HEK293 (cell line): ENCODE data around the gene TMEM263.

Experiments
- CTCF ChIA-PET: fragments of 350-600 bp; formaldehyde crosslinking; extraction: SDS; loops from one replicate; lab custom pipeline; 2021; ENCODE audit warnings: antibody characterized with exemption; lab: Yijun Ruan, JAX
- POLR2A ChIA-PET: fragments of 300-600 bp; formaldehyde crosslinking; extraction: SDS; loops from one replicate; lab custom pipeline; 2020; ENCODE audit warnings: antibody characterized with exemption, inconsistent platforms; lab: Yijun Ruan, JAX
- H3K27ac ChIP-seq: fragments of 200-500 bp; sonication (Bioruptor generic); 2 replicates; pipeline ENCODE4 v1.5.1; 2014; ENCODE audit warnings: low read depth, low read length, control low read depth, inconsistent platforms; ENCODE audit errors: extremely low read depth
- H3K36me3 ChIP-seq, 2 experiments: fragments of 200-500 bp in 1 of 2; sonication (Bioruptor generic) in 1 of 2; 1 replicate in 1 of 2; 2 replicates in 1 of 2; pipeline ENCODE4 v1.5.1; 2014 to 2017; ENCODE audit warnings: inconsistent platforms in 2 of 2, low read length in 2 of 2; ENCODE audit not compliant: control insufficient read depth in 2 of 2, insufficient read depth in 1 of 2
- H3K4me1 ChIP-seq: fragments of 200-500 bp; sonication (Bioruptor generic); 2 replicates; pipeline ENCODE4 v1.5.1; 2014; ENCODE audit warnings: mild to moderate bottlenecking, low read length, inconsistent platforms; ENCODE audit not compliant: control insufficient read depth, insufficient read depth
- H3K4me3 ChIP-seq: 2 replicates; pipeline ENCODE4 v1.5.1; 2011; ENCODE audit warnings: low read depth, mild to moderate bottlenecking, control low read depth, low read length, moderate library complexity
- H3K9me3 ChIP-seq: fragments of 200-500 bp; sonication (Bioruptor generic); 2 replicates; pipeline ENCODE4 v1.5.1; 2014; ENCODE audit warnings: low read depth, low read length, inconsistent platforms; ENCODE audit not compliant: control insufficient read depth, insufficient read depth
- KLF16 ChIP-seq: fragments of 450-650 bp; formaldehyde crosslinking; IDR thresholded peaks from 2 replicates; pipeline ENCODE4 v1.5.1; 2017; ENCODE audit warnings: missing biosample characterization, missing genetic modification characterization
- OVOL3 ChIP-seq: fragments of 450-650 bp; formaldehyde crosslinking; IDR thresholded peaks from 2 replicates; pipeline ENCODE4 v1.5.1; 2016; ENCODE audit warnings: missing biosample characterization, missing genetic modification characterization
- PRDM10 ChIP-seq: fragments of 450-650 bp; formaldehyde crosslinking; IDR thresholded peaks from 2 replicates; pipeline ENCODE4 v1.5.1; 2016; ENCODE audit warnings: missing biosample characterization, missing genetic modification characterization
- RBAK ChIP-seq: fragments of 450-650 bp; formaldehyde crosslinking; IDR thresholded peaks from 2 replicates; pipeline ENCODE4 v1.5.1; 2016; ENCODE audit warnings: missing biosample characterization, missing genetic modification characterization
- ZBTB17 ChIP-seq: fragments of 450-650 bp; formaldehyde crosslinking; IDR thresholded peaks from 2 replicates; pipeline ENCODE4 v1.5.1; 2016; ENCODE audit warnings: missing biosample characterization, missing genetic modification characterization
- ZBTB8A ChIP-seq: fragments of 450-650 bp; formaldehyde crosslinking; IDR thresholded peaks from 2 replicates; pipeline ENCODE4 v1.5.1; 2016; ENCODE audit warnings: missing biosample characterization, missing genetic modification characterization
- ZNF138 ChIP-seq: fragments of 450-650 bp; formaldehyde crosslinking; IDR thresholded peaks from 2 replicates; pipeline ENCODE4 v1.5.1; 2016; ENCODE audit warnings: missing biosample characterization, missing genetic modification characterization, borderline replicate concordance
- ZNF146 ChIP-seq: fragments of 450-650 bp; formaldehyde crosslinking; IDR thresholded peaks from 2 replicates; pipeline ENCODE4 v1.5.1; 2016; ENCODE audit warnings: missing biosample characterization, missing genetic modification characterization
- ZNF157 ChIP-seq: fragments of 450-650 bp; formaldehyde crosslinking; IDR thresholded peaks from 2 replicates; pipeline ENCODE4 v1.5.1; 2016; ENCODE audit warnings: missing biosample characterization, missing genetic modification characterization
- ZNF2 ChIP-seq: fragments of 450-650 bp; formaldehyde crosslinking; IDR thresholded peaks from 2 replicates; pipeline ENCODE4 v1.5.1; 2016; ENCODE audit warnings: missing biosample characterization, missing genetic modification characterization
- ZNF266 ChIP-seq: fragments of 450-650 bp; formaldehyde crosslinking; IDR thresholded peaks from 2 replicates; pipeline ENCODE4 v1.5.1; 2016; ENCODE audit warnings: missing biosample characterization, missing genetic modification characterization, low read depth
- ZNF324 ChIP-seq: fragments of 450-650 bp; formaldehyde crosslinking; IDR thresholded peaks from 2 replicates; pipeline ENCODE4 v1.5.1; 2016; ENCODE audit warnings: missing biosample characterization, missing genetic modification characterization
- ZNF335 ChIP-seq: fragments of 450-650 bp; formaldehyde crosslinking; conservative IDR thresholded peaks from 2 replicates; pipeline ENCODE4 v1.5.1; 2016; ENCODE audit warnings: missing biosample characterization, missing genetic modification characterization
- ZNF416 ChIP-seq: fragments of 450-650 bp; formaldehyde crosslinking; IDR thresholded peaks from 2 replicates; pipeline ENCODE4 v1.5.1; 2016; ENCODE audit warnings: missing biosample characterization, missing genetic modification characterization
- ZNF518A ChIP-seq: fragments of 450-650 bp; formaldehyde crosslinking; conservative IDR thresholded peaks from 2 replicates; pipeline ENCODE4 v1.5.1; 2016; ENCODE audit warnings: low read depth, missing biosample characterization, missing genetic modification characterization
- ZNF549 ChIP-seq: fragments of 450-650 bp; IDR thresholded peaks from 2 replicates; pipeline ENCODE4 v1.5.1; 2018; ENCODE audit warnings: missing biosample characterization, missing genetic modification characterization, mild to moderate bottlenecking, inconsistent platforms, moderate library complexity
- ZNF639 ChIP-seq: fragments of 450-650 bp; formaldehyde crosslinking; IDR thresholded peaks from 2 replicates; pipeline ENCODE4 v1.5.1; 2016; ENCODE audit warnings: missing biosample characterization, missing genetic modification characterization
- ZNF670 ChIP-seq: fragments of 450-650 bp; formaldehyde crosslinking; IDR thresholded peaks from 2 replicates; pipeline ENCODE4 v1.5.1; 2016; ENCODE audit warnings: missing biosample characterization, missing genetic modification characterization, low read depth
- ZNF704 ChIP-seq: fragments of 450-650 bp; formaldehyde crosslinking; IDR thresholded peaks from 2 replicates; pipeline ENCODE4 v1.5.1; 2016; ENCODE audit warnings: missing biosample characterization, missing genetic modification characterization
- ZNF830 ChIP-seq: fragments of 450-650 bp; IDR thresholded peaks from 2 replicates; pipeline ENCODE4 v1.5.0; 2018; ENCODE audit warnings: missing biosample characterization, missing genetic modification characterization, low read depth, mild to moderate bottlenecking, moderate library complexity
- TF ChIP-seq, protein P1 (sequence below): fragments of 450-650 bp; formaldehyde crosslinking; IDR thresholded peaks from 2 replicates; pipeline ENCODE4 v1.5.1; 2016; ENCODE audit warnings: missing biosample characterization, missing genetic modification characterization

The TMEM263 gene

DNA sequence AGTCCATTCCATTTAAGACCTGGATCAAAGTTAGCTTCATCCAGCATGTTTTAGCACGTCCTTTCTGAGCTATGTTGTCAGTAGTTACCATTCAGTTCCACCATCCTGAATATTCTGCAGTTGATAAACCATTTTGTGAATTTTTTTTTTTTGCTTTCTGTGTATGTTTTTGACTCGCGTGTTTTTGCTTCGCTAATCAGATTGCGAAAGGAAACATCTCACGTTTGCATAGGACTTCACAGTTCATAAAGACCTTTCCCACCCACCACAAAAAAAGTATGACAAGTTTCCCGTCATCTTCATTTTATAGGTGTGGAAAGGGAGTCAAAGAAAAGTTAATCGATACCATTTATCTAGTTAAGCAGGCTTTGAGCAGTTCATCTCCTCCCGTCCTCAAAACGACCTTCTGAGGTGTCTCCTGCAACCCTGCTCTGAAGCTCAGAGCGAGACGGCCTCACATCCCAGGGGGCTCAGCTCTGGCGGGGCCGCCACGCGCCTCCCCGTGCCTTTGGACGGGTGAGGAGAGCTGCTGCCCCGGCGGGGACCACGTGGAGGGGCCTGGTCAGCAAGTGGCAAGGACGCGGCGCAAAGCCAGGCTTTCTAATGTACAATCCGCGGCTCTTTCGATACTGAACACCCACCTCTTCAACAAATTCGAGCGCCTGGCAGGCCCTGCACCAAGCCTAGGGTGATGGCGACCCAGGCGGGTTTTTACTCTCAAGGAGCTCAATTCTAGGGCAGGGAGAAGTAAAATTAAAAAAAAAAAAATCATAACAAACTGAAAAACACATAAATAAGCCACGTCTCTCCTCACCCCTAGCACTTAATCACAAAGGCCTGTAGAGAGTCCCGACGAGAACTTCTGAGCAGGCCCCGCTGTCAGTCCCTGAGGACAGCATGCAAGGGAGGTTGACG, 988 bp upstream of the TMEM263 start:
- Histone ChIP-seq H3K4me3 (peak overlapping the region; percentile 59), H3K36me3 (no peaks in the 10 kb centered on the region; a peak in 1 of 3 replicates), H3K27ac (peak overlapping the region; percentile 96), H3K4me1 (peaks cover 15% of the 10 kb centered on the region), H3K9me3 (no peaks in the 10 kb centered on the region)
- ChIA-PET CTCF (interaction anchor here (0.6 to 0.9 kb wide), 4 partner anchors 35 to 818 kb away, joined by 3 read pairs; no protein-coding TSS in a partner anchor), POLR2A (interaction anchor here (0.7 to 2.4 kb wide), 8 partner anchors 14 to 597 kb away, joined by 3 to 34 read pairs (median 10); partner anchors contain the start of genes CRY1, MTERF2 and POLR3B)
- TF ChIP-seq ZNF416 (no peak), PRDM10 (tag by site-specific recombination) (no peak), OVOL3 (tag by site-specific recombination) (no peak), ZBTB8A (tag by site-specific recombination) (no peak), ZNF830 (tag by site-specific recombination) (no peak), ZNF157 (tag by site-specific recombination) (no peak), ZNF146 (no peak), ZNF518A (tag by site-specific recombination) (0 out of 2 replicates have a peak, but pooled peaks have one; percentile 42), ZNF639 (tag by site-specific recombination) (no peak), ZBTB17 (peak; percentile 30), ZNF704 (tag by site-specific recombination) (no peak), ZNF549 (tag by site-specific recombination) (no peak), RBAK (tag by site-specific recombination) (no peak), ZNF324 (tag by site-specific recombination) (no peak), ZNF2 (tag by site-specific recombination) (0 out of 2 replicates have a peak, but pooled peaks have one; percentile 52), ZNF138 (tag by site-specific recombination) (no peak), ZNF670 (no peak), ZNF266 (tag by site-specific recombination) (no peak), KLF16 (tag by site-specific recombination) (no peak), ZNF335 (tag by site-specific recombination) (peak; percentile 82; the same call in 1 of the 2 replicates)
- TF ChIP-seq, protein P1, sequence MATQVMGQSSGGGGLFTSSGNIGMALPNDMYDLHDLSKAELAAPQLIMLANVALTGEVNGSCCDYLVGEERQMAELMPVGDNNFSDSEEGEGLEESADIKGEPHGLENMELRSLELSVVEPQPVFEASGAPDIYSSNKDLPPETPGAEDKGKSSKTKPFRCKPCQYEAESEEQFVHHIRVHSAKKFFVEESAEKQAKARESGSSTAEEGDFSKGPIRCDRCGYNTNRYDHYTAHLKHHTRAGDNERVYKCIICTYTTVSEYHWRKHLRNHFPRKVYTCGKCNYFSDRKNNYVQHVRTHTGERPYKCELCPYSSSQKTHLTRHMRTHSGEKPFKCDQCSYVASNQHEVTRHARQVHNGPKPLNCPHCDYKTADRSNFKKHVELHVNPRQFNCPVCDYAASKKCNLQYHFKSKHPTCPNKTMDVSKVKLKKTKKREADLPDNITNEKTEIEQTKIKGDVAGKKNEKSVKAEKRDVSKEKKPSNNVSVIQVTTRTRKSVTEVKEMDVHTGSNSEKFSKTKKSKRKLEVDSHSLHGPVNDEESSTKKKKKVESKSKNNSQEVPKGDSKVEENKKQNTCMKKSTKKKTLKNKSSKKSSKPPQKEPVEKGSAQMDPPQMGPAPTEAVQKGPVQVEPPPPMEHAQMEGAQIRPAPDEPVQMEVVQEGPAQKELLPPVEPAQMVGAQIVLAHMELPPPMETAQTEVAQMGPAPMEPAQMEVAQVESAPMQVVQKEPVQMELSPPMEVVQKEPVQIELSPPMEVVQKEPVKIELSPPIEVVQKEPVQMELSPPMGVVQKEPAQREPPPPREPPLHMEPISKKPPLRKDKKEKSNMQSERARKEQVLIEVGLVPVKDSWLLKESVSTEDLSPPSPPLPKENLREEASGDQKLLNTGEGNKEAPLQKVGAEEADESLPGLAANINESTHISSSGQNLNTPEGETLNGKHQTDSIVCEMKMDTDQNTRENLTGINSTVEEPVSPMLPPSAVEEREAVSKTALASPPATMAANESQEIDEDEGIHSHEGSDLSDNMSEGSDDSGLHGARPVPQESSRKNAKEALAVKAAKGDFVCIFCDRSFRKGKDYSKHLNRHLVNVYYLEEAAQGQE (tag by site-specific recombination), result 0 out of 2 replicates have a peak, but pooled peaks have one; percentile 31
